Posterior vena cava (tissue), 2 donors: Measurements from ENCODE around the gene ACTG1. TPM values are rescaled to one million over a fixed set of nuclear protein-coding genes. Genes with fewer than 3 reads are reported as not detected.

ENCODE experiments used
- DNase-seq: peaks from one replicate; pipeline ENCODE4 v3.0.0-alpha.2; 2020; ENCODE audit warnings: low spot score
- intact Hi-C, 2 donors: fragments of 100-400 bp; cut with DNase I; formaldehyde crosslinking; loops; one replicate each; pipeline versions ENCODE4 v1.14.1 to v1.14.2; 2022 to 2023
- total RNA-seq, 2 donors: library from RNA; stranded (reverse); fragmentation: NEBNext Ultra II Directional; extraction: Animal tissue kit (Norgen Biotek cat#: 25700); gene quantifications; one replicate each; pipeline ENCODE4 v1.2.1, GENCODE V29; 2021
- donor health status: DM: yes; HTN: yes; CAD: no.
- donor health status: DM: yes; HTN: yes; CAD: no.

The ACTG1 gene
- total RNA-seq, 2 donors from 2014 or later, result 1,410 to 1,809 TPM

DNA sequence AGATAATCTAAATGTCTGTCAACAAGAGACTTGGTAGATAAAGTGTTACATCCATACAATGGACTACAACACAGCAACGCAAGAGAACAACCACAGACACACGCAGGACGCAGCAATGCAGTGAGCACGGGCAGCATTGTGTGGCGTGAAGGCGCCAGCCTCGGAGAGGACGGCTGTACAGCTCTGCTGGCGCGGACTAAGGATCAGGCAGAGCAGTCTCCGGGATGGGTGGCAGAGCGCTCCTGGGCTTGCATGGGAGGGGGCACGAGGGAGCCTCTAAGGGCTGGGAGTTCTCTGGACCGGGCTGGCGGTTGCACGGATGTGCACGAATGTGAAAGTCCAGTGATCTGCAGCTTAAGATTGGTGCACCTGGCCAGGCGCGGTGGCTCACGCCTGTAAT is 34.5 kb downstream of the ACTG1 start:
- intact Hi-C loops, result no loop called here
- DNase-seq, result no peak

DNA sequence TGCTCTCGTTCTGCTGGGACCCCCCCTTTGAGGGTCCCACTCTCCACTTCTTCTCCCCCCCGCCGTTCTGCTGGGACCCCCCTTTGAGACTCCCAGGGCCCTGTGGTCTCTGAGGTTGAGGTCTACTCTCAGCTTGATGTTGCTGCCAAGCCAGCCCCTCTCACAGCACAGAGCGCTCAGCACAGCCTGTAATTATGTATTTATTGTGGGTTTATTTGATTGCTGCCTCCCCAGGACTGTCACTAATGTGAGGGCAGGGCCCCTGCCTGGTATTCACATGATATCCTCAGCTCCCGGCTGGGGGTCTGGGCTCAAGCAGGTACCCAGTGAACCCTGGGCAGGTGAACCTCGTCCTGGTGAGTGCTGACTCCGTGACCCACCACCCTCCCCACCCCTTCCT is 35.4 kb downstream of the ACTG1 start:
- no peak for DNase-seq
- intact Hi-C loops, result no loop called here

- intact Hi-C loops, result no loop called here
- no peak for DNase-seq
These were observed 36.0 kb downstream of the ACTG1 start for GRCh38 chr17:81476635-81477034.

GRCh38 chr17:81476097-81476496 is 36.5 kb downstream of the ACTG1 start:
- DNase-seq, result no peak
- intact Hi-C loops, result no loop called here

DNA sequence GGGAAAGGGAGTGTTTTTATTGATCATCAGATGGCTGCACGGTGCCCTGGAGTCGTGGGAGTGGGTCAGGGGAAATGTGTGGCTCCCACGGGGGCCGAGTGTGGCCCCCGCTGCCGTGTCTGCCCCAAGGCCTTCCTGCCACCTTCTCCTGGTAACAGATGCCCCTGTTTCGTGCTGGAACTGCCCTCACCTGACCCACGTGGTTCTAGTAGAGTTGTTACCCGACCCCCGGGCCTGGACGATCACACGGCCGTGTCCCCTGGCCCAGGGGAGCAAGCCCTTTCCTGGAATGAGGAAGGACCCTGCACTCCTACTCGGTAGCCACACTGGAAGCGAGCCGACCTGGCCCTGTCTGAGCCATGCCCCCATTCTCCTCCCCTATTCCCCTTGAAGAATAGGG is 37.6 kb downstream of the ACTG1 start:
- intact Hi-C loops, result no loop called here
- no peak for DNase-seq

- intact Hi-C loops, result no loop called here
These were observed 39.6 kb downstream of the ACTG1 start for GRCh38 chr17:81473019-81473418.

DNA sequence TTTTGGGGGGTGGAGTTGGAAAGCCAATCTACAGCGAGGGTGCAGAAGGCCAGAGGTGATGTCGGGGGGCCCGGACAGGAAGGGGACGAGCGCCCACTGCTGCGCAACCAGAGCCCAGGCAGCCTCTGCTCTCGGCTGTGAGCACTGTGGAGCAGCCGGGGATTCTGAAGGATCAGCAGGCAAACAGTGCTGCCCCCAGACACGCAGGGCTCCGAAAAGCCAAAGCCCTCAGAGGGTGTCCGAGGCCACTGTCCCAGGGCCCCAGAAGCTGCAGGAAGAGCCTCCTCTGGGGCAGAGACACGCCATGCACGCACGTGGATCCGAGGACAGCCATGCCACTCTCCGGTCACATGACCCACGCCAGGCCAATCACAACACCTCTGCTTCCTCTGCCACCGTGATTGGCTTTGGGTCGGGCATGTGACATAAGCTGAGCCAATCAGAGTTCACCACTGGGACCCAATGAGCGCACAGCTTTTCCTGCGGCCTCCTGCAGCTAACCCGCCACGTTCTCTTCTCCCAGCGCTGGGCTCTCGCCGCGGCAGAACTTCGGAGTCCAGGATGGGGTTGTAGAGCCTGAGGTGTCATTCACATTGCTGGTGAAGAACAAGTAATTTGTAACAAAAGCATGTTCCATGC is 40.7 kb downstream of the ACTG1 start:
- peak; percentile 93 for DNase-seq
- intact Hi-C loops, result no loop called here

More at GRCh38 chr17:81473019-81473418, 39.6 kb downstream of the ACTG1 start:
- DNase-seq, result no peak

- intact Hi-C loops, result no loop called here
- no peak for DNase-seq
These were observed 41.4 kb downstream of the ACTG1 start for GRCh38 chr17:81470944-81471817.

DNA sequence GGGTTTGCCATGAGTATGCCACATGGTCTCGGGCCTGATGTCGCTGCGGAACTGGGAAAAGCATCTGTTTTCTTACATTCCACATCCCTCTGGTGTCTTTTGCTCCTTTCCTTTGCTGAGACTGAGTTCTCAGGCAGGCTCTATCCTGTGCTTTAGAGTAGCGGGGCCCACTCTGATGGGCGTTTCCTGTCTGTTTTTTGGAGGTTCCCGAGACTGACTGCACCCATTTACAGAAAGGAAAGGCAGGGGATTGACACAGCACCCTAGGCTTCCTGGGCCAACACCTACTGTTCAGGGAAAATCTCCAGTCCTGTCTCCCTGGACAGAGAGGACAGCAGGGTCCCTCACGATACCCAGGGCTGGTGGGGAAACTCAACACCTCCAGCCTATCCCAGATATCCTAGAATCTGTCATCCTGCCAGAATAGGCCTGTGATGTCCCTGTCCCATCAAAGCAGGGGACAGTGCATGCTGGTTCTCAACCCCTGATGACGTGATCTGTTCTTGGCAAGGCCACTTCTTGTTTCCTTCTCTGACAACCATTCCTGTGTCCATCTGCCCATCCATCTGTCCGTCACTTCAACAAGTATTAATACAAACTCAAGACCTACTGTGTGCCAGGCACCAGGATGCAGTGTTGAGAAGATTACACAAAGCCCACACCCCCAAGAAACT is 42.2 kb downstream of the ACTG1 start:
- intact Hi-C loops, result no loop called here
- no peak for DNase-seq

DNA sequence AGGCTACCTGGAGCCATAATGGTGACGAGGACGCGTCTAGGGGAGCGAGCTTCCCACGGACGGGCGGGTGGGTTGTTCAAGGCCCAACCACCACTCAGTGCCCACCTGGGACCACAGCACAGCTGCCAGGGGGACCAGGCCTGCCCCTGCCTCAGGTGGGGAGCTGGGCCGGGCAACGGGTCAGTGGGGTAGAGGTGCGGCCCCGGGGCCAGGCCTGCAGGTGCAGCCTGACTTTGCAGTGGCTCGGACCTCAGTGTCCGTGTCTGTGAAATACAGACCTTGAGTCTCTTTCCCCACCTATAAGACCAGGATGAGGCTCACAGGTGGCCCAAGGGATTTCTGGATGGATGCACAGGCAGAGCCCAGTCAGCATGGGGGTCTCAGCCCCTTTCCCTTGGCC is 43.3 kb downstream of the ACTG1 start:
- intact Hi-C loops, result no loop called here
- DNase-seq, result no peak

DNA sequence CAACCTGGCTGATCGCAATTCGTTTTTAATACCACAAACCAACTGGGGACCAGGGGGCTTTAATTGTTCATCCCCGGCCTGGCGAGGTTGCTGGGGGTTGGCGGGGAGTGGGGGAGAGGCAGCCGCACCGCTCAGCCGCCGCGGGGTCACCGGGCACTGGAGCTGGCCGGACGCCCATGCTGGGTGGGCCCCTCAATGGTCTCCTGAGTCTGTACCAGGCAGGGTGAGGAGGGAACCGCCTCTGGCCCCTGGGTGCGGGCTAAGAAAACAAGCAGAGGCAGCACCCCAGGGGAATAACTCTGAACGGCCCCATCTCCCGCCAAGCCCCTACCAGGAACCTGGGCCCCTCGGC is 43.9 kb downstream of the ACTG1 start:
- intact Hi-C loops, result no loop called here
- DNase-seq, result no peak

- intact Hi-C loops, result no loop called here
- no peak for DNase-seq
These were observed 44.4 kb downstream of the ACTG1 start for GRCh38 chr17:81468111-81468769.

GRCh38 chr17:81466564-81467472 is 45.8 kb downstream of the ACTG1 start:
- intact Hi-C loops, result no loop called here
- no peak for DNase-seq

DNA sequence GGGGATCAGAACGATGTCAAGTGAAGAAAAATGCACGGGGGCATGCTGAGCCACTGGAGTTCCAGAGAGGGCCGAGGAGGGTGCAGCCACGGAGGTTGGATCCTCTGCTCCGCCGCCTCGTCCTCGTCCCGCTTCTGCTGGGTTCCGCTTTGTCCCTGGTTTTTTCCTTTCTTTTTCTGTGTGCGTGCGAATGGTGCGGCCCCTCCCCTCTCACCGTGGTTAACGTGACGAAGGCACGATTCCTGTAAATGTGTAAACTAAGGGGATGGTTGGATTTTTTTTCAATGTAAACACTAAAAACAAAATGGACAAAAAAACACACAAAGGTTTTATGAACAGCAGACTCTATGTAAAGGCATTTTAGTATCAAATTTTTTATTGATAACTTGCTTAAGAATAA is 46.7 kb downstream of the ACTG1 start:
- no peak for DNase-seq
- intact Hi-C loops, result no loop called here

- no peak for DNase-seq
- intact Hi-C loops, result no loop called here
These were observed 48.0 kb downstream of the ACTG1 start for GRCh38 chr17:81464586-81464985.

DNA sequence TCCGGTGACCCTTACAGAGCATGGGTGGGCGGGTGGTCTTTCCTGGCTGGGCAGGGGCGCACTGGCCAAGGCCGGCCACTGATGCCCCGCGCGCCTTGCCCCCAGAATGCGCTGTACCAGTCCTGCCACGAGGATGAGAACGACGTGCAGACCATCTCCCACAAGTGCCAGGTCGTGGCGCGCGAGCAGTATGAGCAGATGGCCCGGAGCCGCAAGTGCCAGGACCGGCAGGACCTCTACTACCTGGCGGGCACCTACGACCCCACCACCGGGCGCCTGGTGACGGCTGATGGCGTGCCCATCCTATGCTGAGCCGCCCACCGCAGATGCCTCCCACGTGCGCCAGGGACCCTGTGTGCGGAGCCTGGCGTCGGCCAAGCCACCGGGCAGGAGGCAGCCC is 49.1 kb downstream of the ACTG1 start:
- DNase-seq, result no peak
- intact Hi-C loops, result no loop called here

GRCh38 chr17:81462506-81463125 is 50.0 kb downstream of the ACTG1 start:
- intact Hi-C loops, result no loop called here
- no peak for DNase-seq

GRCh38 chr17:81461607-81462500 is 50.7 kb downstream of the ACTG1 start:
- intact Hi-C loops, result no loop called here
- DNase-seq, result no peak
